NCI-H524 (cell line): ENCODE measurements around the gene ZNF677.
"Not testable (repeated sequence)": the region's sequence is repeated elsewhere in the genome, so short reads cannot be mapped to it uniquely, and the experiment has no call there.

Source experiments
- DNase-seq, 2 experiments: peaks; one replicate each; lab custom pipeline; 2025; lab: John Stamatoyannopoulos, UW

ZNF677 gene

GRCh38 chr19:53193535-53194222 is 61.0 kb downstream of the ZNF677 start:
- DNase-seq: no peak

- peak; percentile 32 to 45 for DNase-seq
Measured at GRCh38 chr19:53192771-53193534, 61.7 kb downstream of the ZNF677 start, which contains the start of gene ZNF665. ZNF665 (minus strand) TSS chr19:53193358; CDS start chr19:53182898, 10,460 bp downstream.

- no peak for DNase-seq
Measured at GRCh38 chr19:53190253-53190652, 64.4 kb downstream of the ZNF677 start.

GRCh38 chr19:53189691-53190198 is 64.9 kb downstream of the ZNF677 start:
- not testable (repeated sequence) for DNase-seq
